ENCODE data around the gene MCCD1.
"Not testable (repeated sequence)": the region's sequence is repeated elsewhere in the genome, so short reads cannot be mapped to it uniquely, and the experiment has no call there.

Gene MCCD1

GRCh38 chr6:31528821-31529328, at the start of gene MCCD1:
TSS of gene MCCD1 (plus strand) at chr6:31528962. CDS start at chr6:31529015, 53 bp downstream.
- no peak within 1 kb of the TSS for H3K4me3 ChIP-seq (ENCODE audit: low read depth, low read length)
- TF ChIP-seq, protein P1, sequence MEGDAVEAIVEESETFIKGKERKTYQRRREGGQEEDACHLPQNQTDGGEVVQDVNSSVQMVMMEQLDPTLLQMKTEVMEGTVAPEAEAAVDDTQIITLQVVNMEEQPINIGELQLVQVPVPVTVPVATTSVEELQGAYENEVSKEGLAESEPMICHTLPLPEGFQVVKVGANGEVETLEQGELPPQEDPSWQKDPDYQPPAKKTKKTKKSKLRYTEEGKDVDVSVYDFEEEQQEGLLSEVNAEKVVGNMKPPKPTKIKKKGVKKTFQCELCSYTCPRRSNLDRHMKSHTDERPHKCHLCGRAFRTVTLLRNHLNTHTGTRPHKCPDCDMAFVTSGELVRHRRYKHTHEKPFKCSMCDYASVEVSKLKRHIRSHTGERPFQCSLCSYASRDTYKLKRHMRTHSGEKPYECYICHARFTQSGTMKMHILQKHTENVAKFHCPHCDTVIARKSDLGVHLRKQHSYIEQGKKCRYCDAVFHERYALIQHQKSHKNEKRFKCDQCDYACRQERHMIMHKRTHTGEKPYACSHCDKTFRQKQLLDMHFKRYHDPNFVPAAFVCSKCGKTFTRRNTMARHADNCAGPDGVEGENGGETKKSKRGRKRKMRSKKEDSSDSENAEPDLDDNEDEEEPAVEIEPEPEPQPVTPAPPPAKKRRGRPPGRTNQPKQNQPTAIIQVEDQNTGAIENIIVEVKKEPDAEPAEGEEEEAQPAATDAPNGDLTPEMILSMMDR (IDR thresholded peaks at IDR 0.05; ENCODE audit: low read depth, low read length) = no peak

DNA sequence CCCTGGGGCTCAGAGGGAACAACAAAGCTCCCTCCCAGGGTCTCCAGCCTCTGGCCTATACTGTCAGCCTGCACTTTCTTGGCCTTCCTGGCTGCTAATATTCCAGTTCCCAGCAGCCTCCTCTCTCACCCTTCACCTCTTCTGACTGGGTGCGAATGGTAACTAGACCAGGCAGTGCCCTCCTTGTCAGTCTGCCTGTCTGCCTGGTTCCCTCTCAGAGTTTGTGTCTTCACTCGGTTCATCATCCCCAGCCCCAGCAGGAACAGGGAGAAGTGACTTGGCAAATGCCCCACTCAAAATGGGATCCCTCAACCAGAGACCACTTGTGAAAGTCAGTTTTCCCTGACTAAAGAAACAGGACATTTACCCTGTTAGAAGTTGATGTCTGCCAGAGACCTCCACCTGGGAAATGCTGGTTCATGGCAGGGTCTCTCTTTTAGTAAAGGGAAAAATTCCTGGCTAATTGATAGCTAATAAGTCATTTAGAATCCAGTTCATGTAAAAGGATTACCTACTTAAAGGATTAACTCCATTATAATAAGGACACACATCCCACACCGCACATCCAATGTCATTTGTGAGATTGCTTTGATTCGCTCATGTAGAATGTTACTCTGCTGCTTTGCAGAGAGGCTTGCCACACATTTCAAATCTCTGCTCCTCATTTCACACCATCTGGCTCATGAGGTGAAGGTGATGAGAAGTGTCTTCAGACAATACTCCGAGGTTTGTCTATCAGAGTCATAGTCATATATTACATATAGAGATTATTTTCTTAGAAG, 49.4 kb upstream of the MCCD1 start:
- H3K4me3 ChIP-seq (ENCODE audit: low read depth, low read length) = no peak overlapping the region
- TF ChIP-seq, protein P1 (IDR thresholded peaks at IDR 0.05; ENCODE audit: low read depth, low read length) = no peak

GRCh38 chr6:31479933-31480535, 48.7 kb upstream of the MCCD1 start:
- TF ChIP-seq, protein P1 (IDR thresholded peaks at IDR 0.05; ENCODE audit: low read depth, low read length) = no peak
- no peak overlapping the region for H3K4me3 ChIP-seq (ENCODE audit: low read depth, low read length)

- TF ChIP-seq, protein P1 (IDR thresholded peaks at IDR 0.05; ENCODE audit: low read depth, low read length) = no peak
These were observed 48.2 kb upstream of the MCCD1 start for GRCh38 chr6:31480574-31480973.

GRCh38 chr6:31483392-31483791, 45.4 kb upstream of the MCCD1 start:
- H3K4me3 ChIP-seq (ENCODE audit: low read depth, low read length) = no peak overlapping the region
- TF ChIP-seq, protein P1 (IDR thresholded peaks at IDR 0.05; ENCODE audit: low read depth, low read length) = no peak

More at GRCh38 chr6:31480574-31480973, 48.2 kb upstream of the MCCD1 start:
- no peak overlapping the region for H3K4me3 ChIP-seq (ENCODE audit: low read depth, low read length)

DNA sequence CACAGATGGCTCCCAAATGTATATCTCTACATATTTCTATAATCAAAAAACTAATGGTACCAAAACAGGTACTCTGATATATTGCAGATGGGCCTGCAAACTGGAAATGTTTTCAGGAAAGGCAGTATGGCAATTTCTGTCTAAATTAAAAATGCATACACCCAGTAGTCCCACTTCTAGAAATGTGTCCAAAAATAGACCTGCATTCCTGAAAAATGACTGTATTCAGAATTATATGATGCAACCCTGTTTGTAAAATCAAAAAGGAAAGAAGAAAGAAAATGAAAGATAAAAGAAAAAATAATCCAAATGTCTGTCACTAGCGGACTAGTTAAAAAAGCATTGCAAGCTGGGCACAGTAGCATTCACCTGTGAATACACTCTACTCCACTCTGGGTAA, 43.7 kb upstream of the MCCD1 start:
- TF ChIP-seq, protein P1 (IDR thresholded peaks at IDR 0.05; ENCODE audit: low read depth, low read length) = no peak
- H3K4me3 ChIP-seq (ENCODE audit: low read depth, low read length) = no peak overlapping the region

DNA sequence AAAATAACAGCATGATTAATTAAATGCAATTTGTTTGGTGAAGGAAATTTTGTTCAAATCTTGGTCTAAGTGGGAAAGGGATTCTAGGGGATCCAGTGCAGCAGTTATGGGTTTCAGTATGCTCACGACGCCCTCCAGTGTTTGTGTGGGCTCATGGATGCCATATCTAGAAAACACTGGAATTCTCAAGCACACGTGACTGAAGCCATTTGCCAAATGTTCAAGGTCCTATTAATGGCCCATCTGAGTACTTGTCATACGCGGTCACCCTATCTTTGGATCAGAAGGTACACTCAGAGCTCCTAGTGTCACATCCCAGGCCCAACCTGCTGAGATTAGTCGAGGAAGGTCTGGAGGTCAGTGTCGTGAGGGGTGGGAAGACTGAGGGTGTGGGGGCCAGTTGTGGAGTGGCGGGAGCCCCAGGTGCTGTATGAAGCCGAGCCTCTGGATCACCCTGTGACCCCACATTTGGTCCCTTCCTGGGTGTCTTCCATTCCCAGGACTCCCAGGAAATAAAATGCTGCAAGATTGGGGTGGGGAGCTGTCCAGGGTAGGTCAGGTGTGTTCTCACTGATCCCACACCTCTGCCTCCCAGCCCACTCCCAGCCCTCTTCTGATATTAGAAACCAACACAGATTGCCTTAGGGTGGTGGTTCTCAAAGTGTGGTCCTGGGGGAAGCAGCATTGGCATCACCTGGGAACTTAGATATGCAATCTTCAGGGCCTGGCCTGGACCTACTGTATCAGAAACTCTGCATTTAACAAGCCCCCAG, 42.5 kb upstream of the MCCD1 start:
- H3K4me3 ChIP-seq (ENCODE audit: low read depth, low read length) = not testable (repeated sequence)

GRCh38 chr6:31487674-31488073, 41.1 kb upstream of the MCCD1 start:
- H3K4me3 ChIP-seq (ENCODE audit: low read depth, low read length) = not testable (repeated sequence)
